ENCODE data around the gene TNRC18. TPM values are rescaled to one million over a fixed set of nuclear protein-coding genes. Genes with fewer than 3 reads are reported as not detected.

Gene TNRC18
- total and polyA plus RNA-seq, 2 donors (not counting 1 experiment from before 2014, with no cell fraction given): 17.8 to 75.0 TPM

GRCh38 chr7:5387711-5388245 lies 35.9 kb downstream of the TNRC18 start:
- Histone ChIP-seq H3K4me1 (ENCODE audit: control insufficient read depth in 2 of 2, insufficient read depth in 2 of 2, low read length in 2 of 2) (no peaks in the 10 kb centered on the region), H2AFZ (ENCODE audit: insufficient read depth, low read depth, low read length, poor library complexity, severe bottlenecking) (no peak overlapping the region), H3K36me3 (replicated peaks in 1 of 2; ENCODE audit: control extremely low read depth in 1 of 2, control insufficient read depth in 1 of 2, extremely low read depth in 1 of 2, insufficient read depth in 2 of 2, low read length in 1 of 2) (peaks cover 0 to 47% of the 10 kb centered on the region in 2 experiments), H3K4me2 (replicated peaks; ENCODE audit: low read depth, low read length, poor library complexity, severe bottlenecking) (no peak overlapping the region), H3K4me3 (ENCODE audit: control extremely low read depth in 1 of 5, extremely low read depth in 1 of 5, insufficient read depth in 1 of 5, low read depth in 2 of 5, low read length in 4 of 5) (no peak overlapping the region), H3K9ac (ENCODE audit: low read length) (no peak overlapping the region), H4K20me1 (ENCODE audit: control insufficient read depth, insufficient read depth, low read length, poor library complexity, severe bottlenecking) (peaks cover 62% of the 10 kb centered on the region), H3K79me2 (ENCODE audit: control insufficient read depth, insufficient read depth, low read length) (peaks cover 67% of the 10 kb centered on the region), H3K27ac (ENCODE audit: low read length in 2 of 2) (no peak overlapping the region), H3K9me3 (ENCODE audit: control extremely low read depth in 1 of 3, control insufficient read depth in 2 of 3, insufficient read depth in 1 of 3, low read length in 2 of 3) (no peaks in the 10 kb centered on the region), H3K27me3 (replicated peaks in 1 of 4; ENCODE audit: control extremely low read depth in 1 of 4, control insufficient read depth in 3 of 4, insufficient read depth in 4 of 4, low read length in 3 of 4) (no peaks in the 10 kb centered on the region)
- ATAC-seq (ENCODE audit: low read depth) (no peak), DNase-seq (no peak)
- WGBS (ENCODE audit: insufficient coverage): 96% methylated on average over 45 of the region's 45 CpGs
- ChIA-PET CTCF (interaction anchor here (0.6 kb wide), 1 partner anchor 86 kb away, joined by 4 read pairs; no protein-coding TSS in a partner anchor), POLR2A (no interaction called here)
- H3K27ac Mint-ChIP-seq: no peak overlapping the region
- intact Hi-C loops (cut with micrococcal nuclease): no loop called here
- H3K9me3 Mint-ChIP-seq (ENCODE audit: insufficient read depth): no peaks in the 10 kb centered on the region
- H3K4me3 Mint-ChIP-seq: no peak overlapping the region
- H3K27me3 Mint-ChIP-seq: no peaks in the 10 kb centered on the region
- TF ChIP-seq CTCF (IDR thresholded peaks at IDR 0.05) (no peak), EZH2 (IDR thresholded peaks at IDR 0.05; ENCODE audit: borderline replicate concordance, insufficient read depth, low read depth, low read length, poor library complexity, severe bottlenecking) (no peak)
- peaks cover 10% of the 10 kb centered on the region for H3K4me1 Mint-ChIP-seq

DNA sequence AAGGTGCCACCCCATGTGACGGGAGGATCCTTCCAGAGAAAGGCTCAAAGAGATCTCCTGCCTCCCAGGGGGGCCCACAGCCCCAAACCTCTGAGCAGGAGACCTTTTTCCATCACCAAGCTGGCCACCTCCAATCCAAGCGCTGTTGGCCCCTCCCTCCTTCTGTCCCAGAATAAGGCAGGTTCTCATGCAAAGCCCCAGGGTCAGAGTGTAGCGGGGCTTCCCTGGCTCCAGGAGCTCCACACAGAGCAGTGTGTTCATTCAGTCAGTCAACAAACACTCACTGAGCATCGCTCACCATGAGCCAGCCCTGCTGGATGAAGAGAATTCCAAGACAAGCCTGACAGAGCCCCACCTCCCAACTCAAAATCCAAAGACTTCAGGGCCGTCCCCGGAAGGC lies 39.0 kb downstream of the TNRC18 start:
- ATAC-seq (ENCODE audit: low read depth) (no peak), DNase-seq (no peak)
- peaks cover 75% of the 10 kb centered on the region for H3K79me2 ChIP-seq (ENCODE audit: control insufficient read depth, insufficient read depth, low read length)
- H3K4me3 ChIP-seq (ENCODE audit: control extremely low read depth in 1 of 5, extremely low read depth in 1 of 5, insufficient read depth in 1 of 5, low read depth in 2 of 5, low read length in 4 of 5): no peak overlapping the region
- no peak overlapping the region for H3K27ac ChIP-seq (ENCODE audit: low read length in 2 of 2)
- H3K9ac ChIP-seq (ENCODE audit: low read length): no peak overlapping the region
- H3K36me3 ChIP-seq (replicated peaks in 1 of 2; ENCODE audit: control extremely low read depth in 1 of 2, control insufficient read depth in 1 of 2, extremely low read depth in 1 of 2, insufficient read depth in 2 of 2, low read length in 1 of 2): peaks cover 0 to 19% of the 10 kb centered on the region in 2 experiments
- Mint-ChIP-seq H3K9me3 (ENCODE audit: insufficient read depth) (no peaks in the 10 kb centered on the region), H3K27ac (no peak overlapping the region), H3K4me1 (peaks cover 23% of the 10 kb centered on the region), H3K4me3 (no peak overlapping the region), H3K27me3 (no peaks in the 10 kb centered on the region)
- WGBS (ENCODE audit: insufficient coverage): 96% methylated on average over 6 of the region's 6 CpGs
- ChIA-PET CTCF (interaction anchor here (0.6 to 0.9 kb wide), 2 partner anchors 12 to 212 kb away, joined by 3 to 6 read pairs; no protein-coding TSS in a partner anchor), POLR2A (no interaction called here)
- peaks cover 69% of the 10 kb centered on the region for H4K20me1 ChIP-seq (ENCODE audit: control insufficient read depth, insufficient read depth, low read length, poor library complexity, severe bottlenecking)
- no peaks in the 10 kb centered on the region for H3K27me3 ChIP-seq (replicated peaks in 1 of 4; ENCODE audit: control extremely low read depth in 1 of 4, control insufficient read depth in 3 of 4, insufficient read depth in 4 of 4, low read length in 3 of 4)
- H3K4me1 ChIP-seq (ENCODE audit: control insufficient read depth in 2 of 2, insufficient read depth in 2 of 2, low read length in 2 of 2): no peaks in the 10 kb centered on the region
- no peaks in the 10 kb centered on the region for H3K9me3 ChIP-seq (ENCODE audit: control extremely low read depth in 1 of 3, control insufficient read depth in 2 of 3, insufficient read depth in 1 of 3, low read length in 2 of 3)
- intact Hi-C loops (cut with micrococcal nuclease): no loop called here
- no peak overlapping the region for H2AFZ ChIP-seq (ENCODE audit: insufficient read depth, low read depth, low read length, poor library complexity, severe bottlenecking)
- TF ChIP-seq EZH2 (IDR thresholded peaks at IDR 0.05; ENCODE audit: borderline replicate concordance, insufficient read depth, low read depth, low read length, poor library complexity, severe bottlenecking) (no peak), CTCF (IDR thresholded peaks at IDR 0.05) (no peak)
- no peak overlapping the region for H3K4me2 ChIP-seq (replicated peaks; ENCODE audit: low read depth, low read length, poor library complexity, severe bottlenecking)

Data from B cell (primary cell).